GM12875 (cell line): Measurements from ENCODE around the gene MDM2.

ENCODE experiments used
- H3K4me3 ChIP-seq: one replicate; pipeline ENCODE4 v1.5.1; 2011; ENCODE audit warnings: low read depth, low read length, control low read depth
- CTCF ChIP-seq: IDR thresholded peaks from 2 replicates; pipeline ENCODE4 v1.5.1; 2011; ENCODE audit warnings: low read depth, mild to moderate bottlenecking, control low read depth, inconsistent platforms, low read length, moderate library complexity, borderline replicate concordance; ENCODE audit not compliant: insufficient read depth

MDM2 gene

GRCh38 chr12:68841717-68842116 is 33.7 kb downstream of the MDM2 start:
- no peak for TF ChIP-seq CTCF

GRCh38 chr12:68842123-68842522 is 34.1 kb downstream of the MDM2 start:
- no peak for TF ChIP-seq CTCF
- H3K4me3 ChIP-seq = no peak overlapping the region

More at GRCh38 chr12:68841717-68842116, 33.7 kb downstream of the MDM2 start:
- no peak overlapping the region for H3K4me3 ChIP-seq

GRCh38 chr12:68842784-68843567 is 35.0 kb downstream of the MDM2 start:
- no peak for TF ChIP-seq CTCF
- H3K4me3 ChIP-seq = no peak overlapping the region

GRCh38 chr12:68844318-68844745 is 36.4 kb downstream of the MDM2 start:
- no peak overlapping the region for H3K4me3 ChIP-seq
- no peak for TF ChIP-seq CTCF

GRCh38 chr12:68844788-68845695 is 37.1 kb downstream of the MDM2 start:
- H3K4me3 ChIP-seq = no peak overlapping the region
- no peak for TF ChIP-seq CTCF

GRCh38 chr12:68846811-68847210 is 38.8 kb downstream of the MDM2 start:
- no peak overlapping the region for H3K4me3 ChIP-seq
- no peak for TF ChIP-seq CTCF

GRCh38 chr12:68850390-68850789 is 42.4 kb downstream of the MDM2 start:
- no peak for TF ChIP-seq CTCF
- no peak overlapping the region for H3K4me3 ChIP-seq
